ENCODE data around the gene ESAM.
"Not testable (repeated sequence)": the region's sequence is repeated elsewhere in the genome, so short reads cannot be mapped to it uniquely, and the experiment has no call there.

The ESAM gene

GRCh38 chr11:124788521-124788920, 26.4 kb upstream of the ESAM start:
- Mint-ChIP-seq H3K9me3 (no peaks in the 10 kb centered on the region), H3K27ac (no peak overlapping the region), H3K4me1 (peaks cover 51% of the 10 kb centered on the region), H3K27me3 (no peaks in the 10 kb centered on the region), H3K4me3 (no peak overlapping the region)
- no peak for DNase-seq
- no peak for ATAC-seq

- peaks cover 16% of the 10 kb centered on the region for H3K4me1 Mint-ChIP-seq
- ATAC-seq = no peak
- H3K27ac Mint-ChIP-seq = no peak overlapping the region
- H3K9me3 Mint-ChIP-seq = no peaks in the 10 kb centered on the region
- no peak for DNase-seq
- no peak overlapping the region for H3K4me3 Mint-ChIP-seq
- no peaks in the 10 kb centered on the region for H3K27me3 Mint-ChIP-seq
These were observed 22.0 kb upstream of the ESAM start for GRCh38 chr11:124784051-124784450.

GRCh38 chr11:124783002-124783401, 20.9 kb upstream of the ESAM start:
- Mint-ChIP-seq H3K4me3 (no peak overlapping the region), H3K27me3 (no peaks in the 10 kb centered on the region), H3K9me3 (no peaks in the 10 kb centered on the region), H3K27ac (no peak overlapping the region), H3K4me1 (peaks cover 26% of the 10 kb centered on the region)
- DNase-seq (no peak), ATAC-seq (no peak)

- Mint-ChIP-seq H3K4me1 (peaks cover 33% of the 10 kb centered on the region), H3K27ac (no peak overlapping the region), H3K9me3 (no peaks in the 10 kb centered on the region), H3K27me3 (no peaks in the 10 kb centered on the region), H3K4me3 (no peak overlapping the region)
- ATAC-seq = no peak
- DNase-seq = no peak
These were observed 17.5 kb upstream of the ESAM start for GRCh38 chr11:124779568-124779967.

GRCh38 chr11:124778281-124778680, 16.2 kb upstream of the ESAM start:
- Mint-ChIP-seq H3K9me3 (no peaks in the 10 kb centered on the region), H3K27ac (no peak overlapping the region), H3K27me3 (no peaks in the 10 kb centered on the region), H3K4me3 (no peak overlapping the region), H3K4me1 (peaks cover 25% of the 10 kb centered on the region)
- DNase-seq (no peak), ATAC-seq (no peak)

- no peak for DNase-seq
- H3K27ac Mint-ChIP-seq = no peak overlapping the region
- no peaks in the 10 kb centered on the region for H3K27me3 Mint-ChIP-seq
- no peaks in the 10 kb centered on the region for H3K9me3 Mint-ChIP-seq
- H3K4me3 Mint-ChIP-seq = no peak overlapping the region
- peak; percentile 42 for ATAC-seq
- peaks cover 25% of the 10 kb centered on the region for H3K4me1 Mint-ChIP-seq
These were observed 15.0 kb upstream of the ESAM start for GRCh38 chr11:124776865-124777645.

GRCh38 chr11:124770959-124771358, 8.9 kb upstream of the ESAM start:
- H3K4me3 Mint-ChIP-seq, H3K9me3 Mint-ChIP-seq, H3K27me3 Mint-ChIP-seq, ATAC-seq, H3K4me1 Mint-ChIP-seq, DNase-seq: not testable (repeated sequence)
- peak overlapping the region in 1 of 2 donors; percentile 12 for H3K27ac Mint-ChIP-seq

- ATAC-seq = no peak
These were observed 8.0 kb upstream of the ESAM start for GRCh38 chr11:124769806-124770774.

GRCh38 chr11:124768914-124769313, 6.8 kb upstream of the ESAM start:
- ATAC-seq = no peak
- no peaks in the 10 kb centered on the region for H3K4me1 Mint-ChIP-seq
- H3K4me3 Mint-ChIP-seq = no peak overlapping the region
- no peaks in the 10 kb centered on the region for H3K9me3 Mint-ChIP-seq
- no peak for DNase-seq
- H3K27me3 Mint-ChIP-seq = no peaks in the 10 kb centered on the region
- H3K27ac Mint-ChIP-seq = no peak overlapping the region

More at GRCh38 chr11:124769806-124770774, 8.0 kb upstream of the ESAM start:
- no peaks in the 10 kb centered on the region for H3K4me1 Mint-ChIP-seq
- H3K27me3 Mint-ChIP-seq = no peaks in the 10 kb centered on the region
- no peak overlapping the region for H3K4me3 Mint-ChIP-seq
- no peaks in the 10 kb centered on the region for H3K9me3 Mint-ChIP-seq
- H3K27ac Mint-ChIP-seq = no peak overlapping the region
- no peak for DNase-seq

- Mint-ChIP-seq H3K4me3 (no peak overlapping the region), H3K4me1 (peaks cover 20% of the 10 kb centered on the region), H3K9me3 (no peaks in the 10 kb centered on the region), H3K27me3 (peaks cover 7% of the 10 kb centered on the region), H3K27ac (no peak overlapping the region)
- DNase-seq = no peak
- no peak for ATAC-seq
These were observed 4.1 kb upstream of the ESAM start for GRCh38 chr11:124766156-124766555.

GRCh38 chr11:124763156-124763947, 1.3 kb upstream of the ESAM start:
- no peak overlapping the region for H3K27ac Mint-ChIP-seq
- ATAC-seq (peak; percentile 41), DNase-seq (peak; percentile 78 to 82)
- H3K27me3 Mint-ChIP-seq = peaks cover 35% of the 10 kb centered on the region
- no peaks in the 10 kb centered on the region for H3K9me3 Mint-ChIP-seq
- peak overlapping the region; percentile 90 to 93 for H3K4me3 Mint-ChIP-seq
- peaks cover 46% of the 10 kb centered on the region for H3K4me1 Mint-ChIP-seq

GRCh38 chr11:124762624-124763155, 600 bp upstream of the ESAM start:
- DNase-seq = no peak
- H3K27ac Mint-ChIP-seq = no peak overlapping the region
- H3K4me3 Mint-ChIP-seq = peak overlapping the region; percentile 90 to 93
- peak; percentile 48 for ATAC-seq
- H3K27me3 Mint-ChIP-seq = peaks cover 42% of the 10 kb centered on the region
- peaks cover 51% of the 10 kb centered on the region for H3K4me1 Mint-ChIP-seq
- H3K9me3 Mint-ChIP-seq = no peaks in the 10 kb centered on the region

GRCh38 chr11:124761301-124762104, 587 bp downstream of the ESAM start:
- peak overlapping the region; percentile 82 to 93 for H3K4me3 Mint-ChIP-seq
- H3K27ac Mint-ChIP-seq = no peak overlapping the region
- ATAC-seq = peak; percentile 19
- no peak for DNase-seq
- H3K27me3 Mint-ChIP-seq = peaks cover 54% of the 10 kb centered on the region
- H3K9me3 Mint-ChIP-seq = no peaks in the 10 kb centered on the region
- peaks cover 51% of the 10 kb centered on the region for H3K4me1 Mint-ChIP-seq

- no peak for ATAC-seq
- DNase-seq = no peak
- Mint-ChIP-seq H3K4me1 (peaks cover 51% of the 10 kb centered on the region), H3K9me3 (no peaks in the 10 kb centered on the region), H3K27me3 (peaks cover 61% of the 10 kb centered on the region), H3K4me3 (peak overlapping the region in 1 of 2 donors; percentile 84), H3K27ac (no peak overlapping the region)
These were observed 1.3 kb downstream of the ESAM start for GRCh38 chr11:124760806-124761205.

Data from stimulated activated naive CD8-positive, alpha-beta T cell treated with anti-CD3 and anti-CD28 coated beads, Interleukin-15, amount 100 ng/mL, for 72 hours (primary cell).